C4-2B (cell line): ENCODE measurements around the gene CAST.

Experiments used
- ZFX ChIP-seq: fragments of 450-650 bp; IDR thresholded peaks from 2 replicates; pipeline ENCODE4 v1.6.1; 2017
- TF ChIP-seq, protein P1 (sequence below): fragments of 450-650 bp; conservative IDR thresholded peaks from 2 replicates; pipeline ENCODE4 v1.5.1; 2017; ENCODE audit warnings: mild to moderate bottlenecking

DNA sequence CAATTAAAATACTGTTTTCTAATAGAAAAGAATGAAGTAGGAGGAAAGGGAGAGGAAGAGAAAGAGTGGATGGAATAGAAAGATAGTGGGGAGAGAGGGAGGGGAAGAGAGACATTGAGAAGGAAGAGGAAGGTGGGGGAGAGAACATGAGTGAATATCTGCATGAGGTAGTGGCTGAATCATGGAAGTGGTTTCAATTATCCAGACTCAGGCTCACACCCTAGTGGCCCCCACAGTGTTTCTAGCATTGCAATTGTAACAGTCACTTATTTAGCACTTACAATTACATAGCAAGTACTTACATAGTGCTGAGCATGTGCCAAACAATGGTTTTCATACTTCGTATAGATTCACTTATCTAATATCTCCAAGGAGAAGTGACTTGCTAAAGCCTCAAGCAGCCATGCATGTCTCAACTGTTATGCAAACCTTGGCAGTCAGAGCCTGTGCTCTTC is 72.7 kb downstream of the CAST start:
- TF ChIP-seq, protein P1, sequence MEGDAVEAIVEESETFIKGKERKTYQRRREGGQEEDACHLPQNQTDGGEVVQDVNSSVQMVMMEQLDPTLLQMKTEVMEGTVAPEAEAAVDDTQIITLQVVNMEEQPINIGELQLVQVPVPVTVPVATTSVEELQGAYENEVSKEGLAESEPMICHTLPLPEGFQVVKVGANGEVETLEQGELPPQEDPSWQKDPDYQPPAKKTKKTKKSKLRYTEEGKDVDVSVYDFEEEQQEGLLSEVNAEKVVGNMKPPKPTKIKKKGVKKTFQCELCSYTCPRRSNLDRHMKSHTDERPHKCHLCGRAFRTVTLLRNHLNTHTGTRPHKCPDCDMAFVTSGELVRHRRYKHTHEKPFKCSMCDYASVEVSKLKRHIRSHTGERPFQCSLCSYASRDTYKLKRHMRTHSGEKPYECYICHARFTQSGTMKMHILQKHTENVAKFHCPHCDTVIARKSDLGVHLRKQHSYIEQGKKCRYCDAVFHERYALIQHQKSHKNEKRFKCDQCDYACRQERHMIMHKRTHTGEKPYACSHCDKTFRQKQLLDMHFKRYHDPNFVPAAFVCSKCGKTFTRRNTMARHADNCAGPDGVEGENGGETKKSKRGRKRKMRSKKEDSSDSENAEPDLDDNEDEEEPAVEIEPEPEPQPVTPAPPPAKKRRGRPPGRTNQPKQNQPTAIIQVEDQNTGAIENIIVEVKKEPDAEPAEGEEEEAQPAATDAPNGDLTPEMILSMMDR = no peak
- no peak for TF ChIP-seq ZFX
